Stomach (tissue), 4 donors: Measurements from ENCODE around the gene GLDC.

Experiments
- CTCF ChIP-seq, 7 experiments: fragments of 450-650 bp in 4 of 7; fragments of 200-600 bp in 3 of 7; sonication (generic) in 3 of 7; IDR thresholded peaks; one replicate each; pipeline ENCODE4 v1.5.1; 2016 to 2019; ENCODE audit warnings: antibody characterized with exemption in 7 of 7, control low read depth in 2 of 7, mild to moderate bottlenecking in 1 of 7
- EP300 ChIP-seq: sonication (generic); formaldehyde crosslinking; IDR thresholded peaks from one replicate; pipeline ENCODE4 v1.6.1; 2017; ENCODE audit warnings: antibody characterized with exemption
- POLR2A ChIP-seq, 4 donors: fragments of 450-650 bp; IDR thresholded peaks; one replicate each; pipeline ENCODE4 v1.6.1; 2016; ENCODE audit warnings: antibody characterized with exemption in 4 of 4, control low read depth in 2 of 4, mild to moderate bottlenecking in 1 of 4, moderate library complexity in 1 of 4
- POLR2AphosphoS5 ChIP-seq, 3 donors: sonication (generic); formaldehyde crosslinking; IDR thresholded peaks; one replicate each; pipeline ENCODE4 v1.6.1; 2016; ENCODE audit warnings: antibody characterized with exemption in 3 of 3

- no peak for TF ChIP-seq CTCF (IDR thresholded peaks at IDR 0.05)
- no peak for TF ChIP-seq POLR2AphosphoS5 (IDR thresholded peaks at IDR 0.05)
- TF ChIP-seq POLR2A (IDR thresholded peaks at IDR 0.05), result no peak
- TF ChIP-seq EP300, result no peak
Measured at GRCh38 chr9:6630502-6631206, 14.9 kb downstream of the GLDC start.
